OCI-LY3 (cell line): ENCODE results near the gene AATF.

Experiments
- EZH2phosphoT487 ChIP-seq: fragments of 200-600 bp; shearing (Covaris generic); IDR thresholded peaks from 2 replicates; pipeline ENCODE4 v1.6.1; 2018; ENCODE audit warnings: antibody characterized with exemption, mixed run types, low read depth
- TF ChIP-seq, protein P1 (sequence below): fragments of 200-600, 300-600 bp; sonication (generic); IDR thresholded peaks from 2 replicates; pipeline ENCODE4 v1.5.1; 2014; ENCODE audit warnings: antibody characterized with exemption, low read length, low read depth

GRCh38 chr17:36943250-36944191, 5.2 kb upstream of the AATF start:
- TF ChIP-seq, protein P1, sequence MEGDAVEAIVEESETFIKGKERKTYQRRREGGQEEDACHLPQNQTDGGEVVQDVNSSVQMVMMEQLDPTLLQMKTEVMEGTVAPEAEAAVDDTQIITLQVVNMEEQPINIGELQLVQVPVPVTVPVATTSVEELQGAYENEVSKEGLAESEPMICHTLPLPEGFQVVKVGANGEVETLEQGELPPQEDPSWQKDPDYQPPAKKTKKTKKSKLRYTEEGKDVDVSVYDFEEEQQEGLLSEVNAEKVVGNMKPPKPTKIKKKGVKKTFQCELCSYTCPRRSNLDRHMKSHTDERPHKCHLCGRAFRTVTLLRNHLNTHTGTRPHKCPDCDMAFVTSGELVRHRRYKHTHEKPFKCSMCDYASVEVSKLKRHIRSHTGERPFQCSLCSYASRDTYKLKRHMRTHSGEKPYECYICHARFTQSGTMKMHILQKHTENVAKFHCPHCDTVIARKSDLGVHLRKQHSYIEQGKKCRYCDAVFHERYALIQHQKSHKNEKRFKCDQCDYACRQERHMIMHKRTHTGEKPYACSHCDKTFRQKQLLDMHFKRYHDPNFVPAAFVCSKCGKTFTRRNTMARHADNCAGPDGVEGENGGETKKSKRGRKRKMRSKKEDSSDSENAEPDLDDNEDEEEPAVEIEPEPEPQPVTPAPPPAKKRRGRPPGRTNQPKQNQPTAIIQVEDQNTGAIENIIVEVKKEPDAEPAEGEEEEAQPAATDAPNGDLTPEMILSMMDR: no peak
- no peak for TF ChIP-seq EZH2phosphoT487
